DMS53 (cell line): ENCODE measurements around the gene G2E3.
"Not testable (repeated sequence)": the region's sequence is repeated elsewhere in the genome, so short reads cannot be mapped to it uniquely, and the experiment has no call there.

Experiments
- DNase-seq: peaks from one replicate; lab custom pipeline; 2025; lab: John Stamatoyannopoulos, UW

The G2E3 gene

DNA sequence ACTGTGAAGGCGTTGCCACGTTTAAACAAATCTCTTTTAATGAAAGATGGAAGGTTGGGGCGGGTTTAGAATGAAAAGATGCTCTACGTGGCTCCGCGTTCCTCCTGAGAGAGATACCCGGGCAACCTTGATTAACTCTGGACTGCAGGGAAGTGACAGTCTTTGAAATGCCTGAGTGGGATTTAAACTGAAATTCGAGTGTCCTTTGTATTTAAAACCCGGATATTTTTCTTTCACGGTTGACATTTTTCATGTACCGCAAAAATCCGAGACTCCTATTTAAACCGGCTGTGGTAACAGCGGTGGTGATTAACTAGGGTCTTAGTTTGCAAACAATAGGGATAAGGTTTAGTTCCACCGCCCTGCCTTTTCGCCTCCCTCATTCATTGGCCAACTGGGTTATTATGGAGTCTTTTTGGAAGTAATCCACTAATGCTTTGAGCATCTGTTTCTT lies 707 bp downstream of the G2E3 start:
- DNase-seq: peak; percentile 40

GRCh38 chr14:30560581-30560980 lies 1.6 kb downstream of the G2E3 start:
- no peak for DNase-seq

DNA sequence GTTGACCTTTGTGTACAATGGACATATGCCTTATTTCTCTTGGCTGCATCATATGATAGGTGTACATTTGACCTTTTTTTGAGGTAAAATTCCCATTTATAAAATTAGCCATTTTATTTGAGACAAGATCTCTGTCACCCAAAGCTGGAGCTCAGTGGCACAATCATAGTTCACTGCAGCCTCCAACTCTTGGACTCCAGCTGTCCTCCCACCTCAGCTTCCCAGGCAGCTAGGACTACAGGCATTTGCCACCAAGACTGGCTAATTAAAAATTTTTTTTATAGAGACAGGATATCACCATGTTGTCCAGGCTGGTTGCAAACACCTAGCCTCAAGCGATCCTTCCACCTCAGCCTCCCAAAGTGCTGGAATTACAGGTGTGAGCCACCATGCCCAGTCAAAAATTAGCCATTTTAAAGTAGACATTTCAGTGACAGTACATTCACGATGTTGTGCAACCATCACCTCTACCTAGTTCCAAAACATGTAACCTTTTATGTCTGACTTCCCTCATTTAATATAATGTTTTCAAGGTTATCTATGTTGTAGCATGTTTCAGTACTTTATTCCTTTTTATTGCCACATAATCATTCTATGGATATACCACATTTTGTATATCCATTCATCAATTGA lies 5.4 kb downstream of the G2E3 start:
- no peak for DNase-seq

DNA sequence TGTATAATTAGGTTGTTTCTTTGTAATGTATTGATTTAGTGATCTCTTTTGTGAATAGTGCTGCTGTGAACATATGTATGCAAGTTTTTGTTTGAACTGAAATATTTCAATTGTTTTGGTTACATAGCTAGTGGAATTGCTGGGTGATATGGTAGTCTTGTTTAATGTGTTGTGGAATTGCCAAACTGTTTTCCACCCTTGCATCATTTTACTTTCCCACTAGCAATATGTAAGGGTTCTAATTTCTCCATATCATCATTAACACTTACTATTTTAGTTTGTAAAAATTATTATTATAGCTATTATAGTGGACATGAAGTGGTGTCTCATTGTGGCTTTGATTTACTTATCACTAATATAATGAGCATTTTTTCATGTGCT lies 5.9 kb downstream of the G2E3 start:
- no peak for DNase-seq

- DNase-seq: no peak
Observed at GRCh38 chr14:30569216-30569902, 10.4 kb downstream of the G2E3 start.

DNA sequence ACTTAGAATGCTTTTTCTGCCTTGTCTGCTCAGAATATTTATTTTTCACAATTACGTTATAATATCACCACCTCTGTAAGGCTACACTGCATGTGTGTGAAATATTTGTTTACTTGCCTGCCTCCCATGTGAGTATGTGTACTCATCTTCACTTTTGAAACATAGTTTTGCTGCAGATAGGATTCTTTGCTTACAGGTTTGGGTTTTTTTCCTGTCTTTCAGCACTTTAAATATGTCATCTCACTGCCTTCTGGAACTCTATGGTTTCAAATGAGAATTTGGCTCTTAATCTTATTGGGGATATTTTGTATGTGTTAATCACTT lies 10.9 kb downstream of the G2E3 start:
- no peak for DNase-seq

- DNase-seq: no peak
Observed at GRCh38 chr14:30572237-30572636, 13.3 kb downstream of the G2E3 start.

DNA sequence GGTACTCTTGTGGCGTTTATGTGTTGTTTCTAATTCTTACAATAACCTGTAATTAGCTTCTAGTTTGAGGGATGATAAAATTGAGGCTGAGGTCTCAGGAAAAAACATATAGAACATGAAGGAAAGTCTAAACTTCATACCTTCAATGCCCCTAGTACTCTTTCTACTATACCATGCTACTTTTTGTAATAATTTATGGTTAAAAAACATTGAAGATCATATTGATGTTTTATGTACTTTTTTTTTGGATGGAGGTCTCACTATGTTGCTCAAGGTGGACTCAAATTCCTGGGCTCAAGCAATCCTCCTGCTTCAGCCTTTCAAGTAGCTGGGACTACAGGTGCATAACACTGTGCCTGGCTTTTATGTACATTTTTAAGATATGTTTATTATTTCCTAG lies 13.8 kb downstream of the G2E3 start:
- DNase-seq: no peak

DNA sequence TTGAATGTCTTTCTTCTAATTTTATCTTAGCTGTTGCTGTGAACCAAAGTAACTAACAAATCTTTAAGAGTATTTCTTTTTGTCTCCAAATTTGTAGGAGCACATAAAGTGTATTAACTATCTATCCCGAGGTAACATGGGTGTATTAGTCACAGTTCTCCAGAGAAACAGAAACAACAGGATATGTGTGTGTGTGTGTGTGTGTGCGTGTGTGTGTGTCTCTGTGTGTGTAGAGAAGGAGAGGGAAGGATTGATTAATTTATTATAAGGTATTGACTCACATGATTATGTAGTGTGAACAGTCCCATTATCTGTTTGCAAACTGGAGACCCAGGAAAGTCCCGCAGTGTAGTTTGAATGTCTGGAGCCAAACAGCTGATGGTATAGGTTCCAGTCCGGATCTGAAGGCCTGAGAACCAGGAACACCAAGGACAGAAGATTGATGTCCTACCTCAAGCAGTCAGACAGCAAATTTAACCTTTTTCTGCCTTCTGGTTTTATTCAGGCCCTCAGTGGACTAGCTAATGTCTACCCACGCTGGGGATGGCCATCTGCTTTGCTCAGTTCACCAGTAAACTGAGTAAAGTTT lies 14.4 kb downstream of the G2E3 start:
- DNase-seq: no peak

DNA sequence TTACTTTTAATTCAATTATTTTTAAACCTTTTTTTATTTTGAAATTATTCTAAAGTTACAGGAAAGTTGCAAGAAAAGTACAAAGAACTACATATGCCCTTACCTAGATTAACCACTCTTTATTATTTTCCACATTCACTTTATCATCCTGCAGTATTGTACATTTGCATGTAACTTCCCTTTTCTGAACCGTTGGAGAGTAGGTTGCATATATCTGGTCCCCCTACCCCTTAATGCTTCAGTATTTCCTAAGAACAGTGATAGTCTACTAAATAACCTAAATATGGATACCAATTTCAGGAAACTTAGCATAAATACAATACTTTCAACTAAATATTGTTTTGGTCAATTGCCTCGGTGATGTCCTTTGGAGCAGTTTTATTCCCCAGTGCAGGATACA lies 15.0 kb downstream of the G2E3 start:
- DNase-seq: no peak

- not testable (repeated sequence) for DNase-seq
Observed at GRCh38 chr14:30574777-30575176, 15.8 kb downstream of the G2E3 start.

- not testable (repeated sequence) for DNase-seq
Observed at GRCh38 chr14:30576333-30576732, 17.4 kb downstream of the G2E3 start.

- no peak for DNase-seq
Observed at GRCh38 chr14:30580616-30581282, 21.8 kb downstream of the G2E3 start.

- DNase-seq: no peak
Observed at GRCh38 chr14:30581283-30581625, 22.3 kb downstream of the G2E3 start.

DNA sequence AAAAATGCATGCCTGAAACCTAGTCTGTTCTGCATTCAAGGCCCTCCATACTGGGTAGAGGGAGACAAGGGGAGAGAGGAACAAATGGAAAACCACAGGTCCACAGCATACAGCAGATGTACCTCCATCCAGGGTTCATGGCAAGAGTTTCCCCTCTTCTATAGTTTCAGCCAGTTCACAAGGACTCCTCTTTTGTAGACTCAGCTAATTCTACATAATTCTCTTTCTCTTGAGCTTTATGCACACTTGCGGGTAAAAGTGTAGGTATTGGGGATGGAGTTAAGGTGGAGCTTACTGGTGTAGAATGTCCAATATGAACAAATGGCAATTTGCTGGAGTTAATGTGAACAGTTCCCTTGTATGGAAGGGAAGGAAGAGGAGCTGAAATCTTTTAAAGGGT lies 23.4 kb downstream of the G2E3 start:
- DNase-seq: no peak

DNA sequence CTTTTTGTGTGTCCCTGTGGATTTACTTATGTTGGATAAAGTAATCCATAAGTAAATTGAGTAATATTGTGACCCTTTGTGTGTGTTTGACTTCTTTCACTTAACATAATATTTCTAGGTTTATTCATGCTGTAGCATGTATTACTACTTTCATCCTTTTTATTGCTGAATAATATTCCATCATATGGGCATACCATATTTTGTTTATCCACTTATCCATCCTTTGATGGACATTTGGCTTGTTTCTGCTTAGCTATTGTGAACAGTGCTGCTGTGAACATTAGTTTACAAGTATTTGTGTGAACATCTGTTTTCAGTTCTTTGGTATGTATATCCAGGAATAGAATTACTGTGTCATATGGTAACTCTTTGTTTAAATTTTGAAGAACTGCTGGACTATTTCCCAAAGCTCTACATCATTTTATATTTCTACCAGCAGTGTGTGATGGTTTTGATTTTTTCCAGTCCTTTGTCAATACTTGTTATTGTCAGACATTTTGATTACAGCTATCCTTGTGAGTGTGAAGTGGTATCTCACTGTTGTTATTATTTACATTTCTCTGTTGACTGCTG lies 25.2 kb downstream of the G2E3 start:
- no peak for DNase-seq

DNA sequence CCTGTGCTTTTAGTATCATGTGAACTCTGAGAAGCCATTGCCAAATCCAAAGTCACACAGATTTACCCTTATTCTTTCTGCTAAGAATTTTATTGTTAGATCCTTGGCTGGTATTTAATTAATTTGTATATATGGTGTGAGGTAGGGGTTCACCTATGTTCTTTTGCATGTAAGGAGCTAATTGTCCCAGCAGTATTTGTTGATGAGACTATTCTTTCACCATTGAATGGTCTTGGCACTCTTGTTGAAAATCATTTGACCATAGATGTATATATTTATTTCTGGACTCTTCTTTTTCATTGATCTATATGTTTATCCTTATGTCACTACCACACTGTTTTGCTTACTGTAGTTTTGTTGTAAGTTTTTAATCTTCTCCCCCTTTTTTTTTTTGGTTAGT lies 26.2 kb downstream of the G2E3 start:
- no peak for DNase-seq

DNA sequence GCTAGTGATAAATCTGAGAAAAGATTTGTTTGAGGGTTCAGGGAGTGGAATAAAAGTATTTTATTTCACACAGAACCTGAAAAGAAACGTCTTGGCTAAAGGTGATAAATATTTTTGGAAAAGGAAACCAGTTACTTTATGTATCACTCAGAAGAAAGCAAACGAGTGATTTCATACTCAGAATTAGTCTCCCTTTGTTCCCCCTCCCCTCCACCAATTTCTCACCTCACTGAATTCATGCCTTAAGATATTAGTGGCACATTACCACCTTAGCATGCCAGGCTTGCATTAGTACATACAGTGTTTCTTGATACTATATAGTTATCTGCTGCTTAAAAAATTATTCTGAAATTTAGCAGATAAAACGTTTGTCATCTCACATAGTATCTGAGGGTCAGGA lies 28.2 kb downstream of the G2E3 start:
- no peak for DNase-seq

DNA sequence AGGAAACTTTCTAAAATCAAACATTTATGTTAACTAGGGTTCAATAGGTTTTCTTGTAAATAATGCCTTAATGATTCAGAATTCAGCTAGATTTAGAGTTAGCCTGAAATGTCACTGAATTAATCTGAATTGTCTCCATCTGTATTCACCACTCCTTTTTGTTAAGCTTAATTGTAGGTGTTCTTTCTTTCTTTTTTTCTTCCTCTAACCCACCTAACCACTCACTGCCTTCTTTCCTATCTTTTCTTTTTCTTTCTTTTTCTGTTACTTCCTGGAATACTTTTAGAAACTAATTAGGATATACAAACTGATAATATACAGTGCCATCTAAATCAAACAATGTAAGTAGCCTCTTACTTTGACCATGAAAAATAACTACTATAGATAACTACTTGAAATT lies 29.9 kb downstream of the G2E3 start:
- DNase-seq: no peak

- no peak for DNase-seq
Observed at GRCh38 chr14:30596935-30597334, 38.0 kb downstream of the G2E3 start.

DNA sequence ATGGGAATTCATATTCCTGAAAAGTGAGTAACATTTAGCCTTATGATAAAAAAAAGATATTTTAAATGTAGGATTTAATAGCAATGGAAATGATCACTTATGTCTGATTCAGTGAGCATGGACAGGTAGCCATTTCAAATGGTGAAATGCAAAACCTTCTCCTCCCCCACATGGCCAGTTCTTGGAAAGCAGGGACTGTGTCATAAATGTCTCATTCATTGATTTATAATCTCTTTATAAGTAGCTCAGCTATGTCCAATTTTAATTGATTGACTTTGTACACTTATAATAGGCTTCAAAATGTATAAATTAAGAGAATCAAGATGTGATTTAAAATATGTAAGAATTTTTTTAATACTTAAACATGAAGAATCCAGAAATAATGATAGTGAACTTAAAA lies 38.5 kb downstream of the G2E3 start:
- DNase-seq: no peak

DNA sequence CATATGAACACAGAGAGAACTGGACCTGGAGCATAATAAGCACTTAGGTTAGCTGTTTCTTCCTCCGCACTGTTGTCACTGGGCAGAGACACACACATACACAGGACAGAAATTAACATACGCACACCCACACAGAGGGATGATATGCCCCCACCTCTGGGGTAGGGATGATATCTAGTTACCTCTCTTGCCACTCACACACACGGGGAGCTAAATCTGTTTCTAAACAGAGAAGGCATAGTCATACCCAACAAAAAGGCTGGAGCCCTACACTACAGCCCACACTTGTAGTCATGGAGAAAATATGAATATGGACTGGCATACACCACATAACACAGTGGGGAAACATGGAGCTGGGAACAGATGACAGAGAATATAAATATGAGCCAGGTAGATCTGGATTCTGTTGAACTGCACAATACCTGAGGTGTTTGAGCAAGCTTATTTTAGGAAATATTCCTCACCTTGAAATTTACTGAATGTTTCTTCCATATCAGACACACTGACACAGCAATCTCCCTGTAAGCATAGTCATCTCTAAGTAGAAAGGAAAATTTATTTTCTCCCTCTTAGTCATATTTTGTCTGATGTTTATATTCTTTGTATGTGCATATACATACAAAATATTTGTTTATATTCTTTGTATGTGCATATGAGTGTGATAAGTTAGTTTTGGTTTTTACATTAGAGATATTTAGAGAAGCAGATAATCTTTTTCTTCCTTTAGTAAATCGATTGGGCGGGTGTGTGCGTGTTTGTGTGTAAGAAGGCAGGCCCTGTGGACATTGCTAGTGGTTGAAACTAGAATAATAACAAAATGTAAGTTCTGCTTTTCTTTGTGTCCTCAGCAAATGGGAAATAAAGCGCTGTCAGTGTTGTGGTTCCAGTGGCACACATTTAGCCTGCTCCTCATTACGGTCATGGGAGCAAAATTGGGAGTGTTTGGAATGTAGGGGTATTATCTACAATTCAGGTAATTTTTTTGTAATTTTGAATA lies 42.3 kb downstream of the G2E3 start:
- no peak for DNase-seq
